GM21529 (cell line): ENCODE results near the gene CA5A.
"Not testable (repeated sequence)": the region's sequence is repeated elsewhere in the genome, so short reads cannot be mapped to it uniquely, and the experiment has no call there.

Experiments
- ATAC-seq: cut with Tn5 transposase; IDR thresholded peaks from one replicate; pipeline ENCODE4 v1.9.1; 2021; ENCODE audit not compliant: unreplicated experiment

Gene CA5A

GRCh38 chr16:87949071-87949744, 12.9 kb upstream of the CA5A start:
- ATAC-seq: no peak

DNA sequence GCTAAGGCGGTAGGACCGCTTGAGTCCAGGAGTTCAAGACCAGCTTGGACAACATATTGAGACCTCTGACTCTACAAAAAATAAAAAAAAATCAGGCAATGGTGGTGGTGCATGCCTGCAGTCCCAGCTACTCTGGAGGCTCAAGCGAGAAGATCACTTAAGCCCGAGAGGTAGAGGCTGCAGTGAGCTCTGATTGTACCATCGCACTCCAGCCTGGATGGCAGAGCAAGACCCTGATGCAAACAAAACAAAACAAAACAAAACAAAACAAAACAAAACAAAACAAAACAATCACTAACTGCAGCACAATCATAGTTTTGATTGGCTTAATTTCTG, 12.4 kb upstream of the CA5A start:
- no peak for ATAC-seq

- no peak for ATAC-seq
These were observed 11.8 kb upstream of the CA5A start for GRCh38 chr16:87948119-87948545.

GRCh38 chr16:87947356-87948118, 11.2 kb upstream of the CA5A start:
- no peak for ATAC-seq

DNA sequence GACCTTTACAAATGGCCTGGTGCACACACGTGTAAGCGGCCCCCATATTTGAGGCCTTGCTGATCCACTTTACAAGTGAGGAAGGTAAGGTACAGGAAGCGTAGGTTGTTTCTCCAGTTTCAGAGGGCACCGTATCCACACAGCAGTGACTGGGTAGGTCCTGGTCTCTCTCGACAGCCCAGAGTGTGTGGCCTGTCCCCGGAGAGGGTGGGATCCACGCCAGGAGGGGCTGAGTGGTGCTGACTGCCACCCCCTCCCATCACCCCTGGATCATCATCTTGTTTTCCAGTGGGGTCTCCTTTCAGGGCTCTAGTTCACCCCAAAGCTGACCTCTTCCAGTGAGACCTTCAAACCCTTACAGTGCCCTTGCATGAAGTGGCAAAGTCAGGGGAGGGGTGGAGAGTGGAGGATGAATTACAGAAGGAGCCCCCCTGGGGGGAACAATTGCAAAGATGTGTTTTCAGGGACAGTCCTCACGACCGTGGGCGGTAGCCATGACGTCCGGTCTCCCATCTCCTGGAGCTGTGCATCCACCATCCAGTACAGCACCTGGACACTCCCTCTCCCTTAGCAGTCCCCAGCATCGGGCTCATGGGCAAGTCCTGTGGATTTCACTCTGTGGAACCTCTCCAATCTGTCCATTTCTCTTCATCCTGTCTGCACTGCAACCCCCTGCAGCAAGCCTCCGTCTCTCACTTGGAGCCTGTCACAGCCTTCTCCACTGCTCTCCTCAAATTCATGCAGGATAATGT, 10.4 kb upstream of the CA5A start:
- no peak for ATAC-seq

GRCh38 chr16:87945351-87946042, 9.2 kb upstream of the CA5A start:
- no peak for ATAC-seq

DNA sequence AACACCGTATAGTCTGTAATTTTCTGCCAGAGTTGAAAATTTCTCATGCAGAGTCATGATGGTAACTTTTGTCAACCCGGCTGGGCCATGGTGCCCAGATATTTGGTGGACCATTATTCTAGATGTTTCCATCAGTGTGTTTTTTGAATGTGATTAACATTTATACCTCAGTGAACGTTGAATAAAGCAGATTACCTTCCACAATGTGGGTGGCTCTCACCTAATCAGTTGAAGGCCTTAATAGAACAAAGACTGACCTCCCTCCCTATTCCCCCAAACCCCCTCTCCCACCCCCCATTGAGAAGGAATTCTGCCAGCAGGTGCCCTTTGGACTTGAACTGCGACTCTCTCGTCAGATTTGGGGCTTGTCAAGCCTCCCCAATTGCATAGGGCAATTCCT, 6.4 kb upstream of the CA5A start:
- no peak for ATAC-seq

- no peak for ATAC-seq
These were observed 3.5 kb upstream of the CA5A start for GRCh38 chr16:87939562-87940423.

DNA sequence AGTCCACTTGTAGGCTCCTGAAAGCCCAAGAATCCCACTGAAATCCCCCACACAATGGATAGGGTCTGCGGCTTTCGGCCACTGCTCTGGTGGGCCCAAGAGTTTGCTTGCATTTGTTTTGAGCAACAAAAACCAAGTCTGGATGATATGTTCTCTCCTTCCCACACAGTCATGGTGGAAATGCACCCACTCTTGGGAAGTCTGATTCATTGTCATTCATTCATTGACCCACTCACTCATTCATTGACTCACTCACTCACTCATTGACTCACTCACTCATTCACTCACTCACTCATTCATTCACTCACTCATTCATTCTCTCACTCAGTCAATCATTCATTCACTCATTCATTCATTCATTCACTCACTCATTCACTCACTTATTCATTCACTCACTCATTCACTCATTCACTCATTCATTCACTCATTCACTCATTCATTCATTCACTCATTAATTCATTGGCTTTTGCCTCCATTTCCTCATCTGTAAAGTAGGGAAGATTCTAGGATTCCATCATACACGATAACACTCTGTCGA, 2.2 kb upstream of the CA5A start:
- no peak for ATAC-seq

GRCh38 chr16:87937231-87937542, 858 bp upstream of the CA5A start:
- ATAC-seq: not testable (repeated sequence)

DNA sequence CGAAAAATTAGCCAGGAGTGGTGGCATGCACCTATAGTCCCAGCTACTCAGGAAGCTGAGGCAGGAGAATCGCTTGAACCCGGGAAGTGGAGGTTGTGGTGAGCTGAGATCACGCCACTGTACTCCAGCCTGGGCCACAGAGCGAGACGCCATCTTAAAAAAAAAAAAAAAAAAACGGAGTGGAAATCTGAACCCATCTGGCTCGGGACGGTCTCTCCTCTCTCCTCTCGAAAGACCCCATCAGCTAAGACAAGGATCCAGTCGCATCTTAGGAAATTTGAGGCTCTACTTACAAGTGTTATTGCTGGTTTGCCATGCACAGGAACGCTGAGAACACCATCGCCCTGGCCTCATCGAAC, 334 bp downstream of the CA5A start:
- ATAC-seq: not testable (repeated sequence)

DNA sequence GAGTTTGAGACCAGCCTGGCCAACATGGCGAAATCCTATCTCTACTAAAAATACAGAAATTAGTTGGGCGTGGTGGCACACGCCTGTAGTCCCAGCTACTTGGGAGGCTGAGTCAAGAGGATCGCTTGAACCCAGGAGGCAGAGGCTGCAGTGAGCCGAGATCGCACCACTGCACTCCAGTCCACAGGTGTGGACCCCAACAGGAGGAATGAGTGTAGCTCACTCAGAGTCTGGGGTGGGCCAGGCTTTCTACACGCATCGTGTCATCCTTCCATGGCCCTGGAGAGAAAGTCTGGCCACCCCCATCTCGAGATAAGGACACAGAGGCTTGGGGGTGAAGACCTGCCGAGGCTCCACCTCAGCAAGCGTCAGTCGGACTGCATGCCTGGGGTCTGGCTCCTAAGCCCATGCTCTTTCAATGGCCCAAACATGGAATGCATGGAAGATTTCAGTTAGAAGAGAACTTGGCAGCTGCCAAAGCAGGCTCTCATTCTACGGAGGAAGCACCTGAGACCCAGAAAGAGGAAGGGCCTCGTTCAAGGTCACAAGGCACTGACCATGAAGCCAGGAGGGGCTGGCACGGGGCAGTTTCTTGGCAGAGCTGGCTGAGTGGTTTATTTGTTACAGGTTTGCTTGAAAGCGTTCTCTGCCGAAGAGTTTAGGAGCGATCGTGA, 1.4 kb downstream of the CA5A start:
- not testable (repeated sequence) for ATAC-seq

DNA sequence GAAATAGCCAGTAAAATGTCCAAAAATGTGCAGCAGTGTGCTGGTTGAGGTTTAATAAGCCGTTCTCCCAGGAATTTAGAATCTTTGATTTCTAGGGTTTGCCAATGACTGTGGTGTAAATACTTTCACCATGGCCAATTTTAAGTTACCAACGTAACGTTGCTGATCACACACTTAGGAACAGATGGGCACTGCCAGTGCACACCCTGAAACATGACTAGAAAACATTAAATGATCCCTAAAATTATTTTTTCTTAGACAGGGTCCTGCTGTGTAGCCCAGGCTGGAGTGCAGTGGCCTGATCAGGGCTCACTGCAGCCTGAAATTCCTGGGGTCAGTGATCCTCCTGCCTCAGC, 3.2 kb downstream of the CA5A start:
- no peak for ATAC-seq

DNA sequence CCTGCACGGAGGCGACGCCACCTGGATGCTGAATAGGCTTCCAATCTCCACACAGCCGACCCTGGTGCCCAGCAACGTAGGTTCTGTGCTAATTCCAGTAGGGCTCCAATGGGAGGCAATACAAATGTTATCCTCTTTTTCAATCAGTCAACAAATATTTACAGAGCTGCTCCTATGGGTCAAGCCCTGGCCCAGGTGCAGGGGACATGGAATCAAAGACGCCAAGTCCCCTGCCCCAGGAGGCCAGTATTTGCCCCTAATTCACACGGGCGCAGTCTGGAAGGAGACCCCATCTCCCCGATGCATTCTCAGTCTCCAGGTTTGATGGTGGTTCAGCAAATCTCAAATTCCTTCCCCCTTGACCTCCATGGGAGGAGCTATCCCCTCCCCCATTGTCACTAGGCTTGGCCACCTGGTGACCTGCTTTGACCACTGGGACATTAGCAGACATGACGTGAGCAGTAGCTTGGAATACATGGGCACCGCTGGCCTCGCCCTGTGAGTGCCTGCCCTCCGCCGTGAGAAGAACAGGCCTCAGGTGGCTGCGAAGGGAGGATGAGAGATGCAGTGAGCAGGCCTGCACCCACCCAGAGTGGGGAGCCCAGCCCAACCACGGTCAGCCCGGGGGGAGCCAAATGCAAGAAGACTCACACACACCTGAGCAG, 3.7 kb downstream of the CA5A start:
- ATAC-seq: not testable (repeated sequence)

GRCh38 chr16:87931504-87931903, 4.8 kb downstream of the CA5A start:
- ATAC-seq: no peak

- no peak for ATAC-seq
These were observed 5.9 kb downstream of the CA5A start for GRCh38 chr16:87930456-87930855.

GRCh38 chr16:87929986-87930385, 6.3 kb downstream of the CA5A start:
- ATAC-seq: no peak

GRCh38 chr16:87927195-87927562, 9.2 kb downstream of the CA5A start:
- ATAC-seq: no peak
